ENCODE results near the gene USP17L17.
"Not testable (repeated sequence)": the region's sequence is repeated elsewhere in the genome, so short reads cannot be mapped to it uniquely, and the experiment has no call there.

USP17L17 gene, protein sequence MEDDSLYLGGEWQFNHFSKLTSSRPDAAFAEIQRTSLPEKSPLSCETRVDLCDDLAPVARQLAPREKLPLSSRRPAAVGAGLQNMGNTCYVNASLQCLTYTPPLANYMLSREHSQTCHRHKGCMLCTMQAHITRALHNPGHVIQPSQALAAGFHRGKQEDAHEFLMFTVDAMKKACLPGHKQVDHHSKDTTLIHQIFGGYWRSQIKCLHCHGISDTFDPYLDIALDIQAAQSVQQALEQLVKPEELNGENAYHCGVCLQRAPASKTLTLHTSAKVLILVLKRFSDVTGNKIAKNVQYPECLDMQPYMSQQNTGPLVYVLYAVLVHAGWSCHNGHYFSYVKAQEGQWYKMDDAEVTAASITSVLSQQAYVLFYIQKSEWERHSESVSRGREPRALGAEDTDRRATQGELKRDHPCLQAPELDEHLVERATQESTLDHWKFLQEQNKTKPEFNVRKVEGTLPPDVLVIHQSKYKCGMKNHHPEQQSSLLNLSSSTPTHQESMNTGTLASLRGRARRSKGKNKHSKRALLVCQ

GRCh38 chr4:9243579-9243978 lies at the start of gene USP17L17:
TSS of gene USP17L17 (plus strand) at chr4:9243879. CDS start at chr4:9243879, 0 bp downstream.
- DNase-seq: not testable (repeated sequence)

GRCh38 chr4:9210357-9210756 lies 33.3 kb upstream of the USP17L17 start, which contains the start of gene USP17L10:
TSS of gene USP17L10 (plus strand) at chr4:9210657. CDS start at chr4:9210657, 0 bp downstream.
- not testable (repeated sequence) for DNase-seq

DNA sequence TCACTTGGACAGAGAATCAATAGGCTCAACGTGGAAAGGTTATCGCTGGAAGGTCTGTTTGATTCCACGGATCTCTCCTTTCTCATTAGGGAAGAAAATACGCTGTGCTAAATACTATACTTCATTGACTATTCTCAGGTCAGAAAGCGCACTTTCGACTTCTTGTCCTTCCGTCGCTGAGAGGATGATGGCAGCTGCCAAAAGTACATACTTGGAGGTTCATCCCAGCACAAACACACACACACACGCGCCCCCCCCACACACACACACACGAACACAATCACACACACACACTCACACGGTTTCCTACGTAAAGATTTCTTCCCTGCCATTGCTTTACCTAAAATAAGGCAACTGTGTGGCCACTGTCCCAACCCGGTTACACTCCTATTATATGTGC lies 29.0 kb upstream of the USP17L17 start:
- not testable (repeated sequence) for DNase-seq

- not testable (repeated sequence) for DNase-seq
These were observed 28.6 kb upstream of the USP17L17 start, which contains the start of gene USP17L11 for GRCh38 chr4:9215105-9215504. TSS of gene USP17L11 (plus strand) at chr4:9215405. CDS start at chr4:9215405, 0 bp downstream.

GRCh38 chr4:9219852-9220251 lies 23.8 kb upstream of the USP17L17 start, which contains the start of gene USP17L12:
TSS of gene USP17L12 (plus strand) at chr4:9220152. CDS start at chr4:9220152, 0 bp downstream.
- DNase-seq: not testable (repeated sequence)

DNA sequence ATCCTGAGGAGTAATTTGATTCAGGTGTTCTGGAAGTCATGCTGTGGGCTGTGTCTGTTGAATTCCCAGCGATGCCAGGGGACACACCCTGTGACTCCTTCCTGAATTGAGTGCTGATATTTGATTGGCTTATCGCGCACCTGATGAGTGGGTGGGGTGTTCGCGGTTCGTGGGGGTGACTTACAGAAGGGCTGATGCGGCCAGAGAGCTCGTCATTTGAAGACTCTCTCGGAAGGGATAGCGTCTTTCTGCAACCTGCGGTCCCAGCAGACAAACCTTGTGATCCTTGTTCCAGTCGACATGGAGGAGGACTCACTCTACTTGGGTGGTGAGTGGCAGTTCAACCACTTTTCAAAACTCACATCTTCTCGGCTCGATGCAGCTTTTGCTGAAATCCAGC lies 19.1 kb upstream of the USP17L17 start, which contains the start of gene USP17L13:
Gene USP17L13, plus strand, starts transcription at position 301 of the 400 bp plus-strand sequence. Its CDS starts 0 bp downstream, at position 301.
- not testable (repeated sequence) for DNase-seq

- DNase-seq: not testable (repeated sequence)
These were observed 13.4 kb upstream of the USP17L17 start for GRCh38 chr4:9230249-9230648.

DNA sequence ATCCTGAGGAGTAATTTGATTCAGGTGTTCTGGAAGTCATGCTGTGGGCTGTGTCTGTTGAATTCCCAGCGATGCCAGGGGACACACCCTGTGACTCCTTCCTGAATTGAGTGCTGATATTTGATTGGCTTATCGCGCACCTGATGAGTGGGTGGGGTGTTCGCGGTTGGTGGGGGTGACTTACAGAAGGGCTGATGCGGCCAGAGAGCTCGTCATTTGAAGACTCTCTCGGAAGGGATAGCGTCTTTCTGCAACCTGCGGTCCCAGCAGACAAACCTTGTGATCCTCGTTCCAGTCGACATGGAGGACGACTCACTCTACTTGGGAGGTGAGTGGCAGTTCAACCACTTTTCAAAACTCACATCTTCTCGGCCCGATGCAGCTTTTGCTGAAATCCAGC lies 9.6 kb upstream of the USP17L17 start, which contains the start of gene USP17L15:
Gene USP17L15, plus strand, starts transcription at position 301 of the 400 bp plus-strand sequence. Its CDS starts 0 bp downstream, at position 301.
- DNase-seq: not testable (repeated sequence)

DNA sequence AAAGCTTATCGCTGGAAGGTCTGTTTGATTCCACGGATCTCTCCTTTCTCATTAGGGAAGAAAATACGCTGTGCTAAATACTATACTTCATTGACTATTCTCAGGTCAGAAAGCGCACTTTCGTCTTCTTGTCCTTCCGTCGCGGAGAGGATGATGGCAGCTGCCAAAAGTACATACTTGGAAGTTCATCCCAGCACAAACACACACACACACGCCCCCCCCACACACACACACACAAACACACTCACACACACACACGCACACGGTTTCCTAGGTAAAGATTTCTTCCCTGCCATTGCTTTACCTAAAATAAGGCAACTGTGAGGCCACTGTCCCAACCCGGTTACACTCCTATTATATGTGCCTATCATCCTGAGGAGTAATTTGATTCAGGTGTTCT lies 5.2 kb upstream of the USP17L17 start:
- DNase-seq: not testable (repeated sequence)

- DNase-seq: not testable (repeated sequence)
These were observed 4.4 kb downstream of the USP17L17 start, which contains the start of gene USP17L18 for GRCh38 chr4:9247953-9248680. TSS of gene USP17L18 (plus strand) at chr4:9248630. CDS start at chr4:9248630, 0 bp downstream.

- DNase-seq: not testable (repeated sequence)
These were observed 9.4 kb downstream of the USP17L17 start, which contains the start of gene USP17L19 for GRCh38 chr4:9253078-9253477. TSS of gene USP17L19 (plus strand) at chr4:9253378. CDS start at chr4:9253378, 0 bp downstream.

DNA sequence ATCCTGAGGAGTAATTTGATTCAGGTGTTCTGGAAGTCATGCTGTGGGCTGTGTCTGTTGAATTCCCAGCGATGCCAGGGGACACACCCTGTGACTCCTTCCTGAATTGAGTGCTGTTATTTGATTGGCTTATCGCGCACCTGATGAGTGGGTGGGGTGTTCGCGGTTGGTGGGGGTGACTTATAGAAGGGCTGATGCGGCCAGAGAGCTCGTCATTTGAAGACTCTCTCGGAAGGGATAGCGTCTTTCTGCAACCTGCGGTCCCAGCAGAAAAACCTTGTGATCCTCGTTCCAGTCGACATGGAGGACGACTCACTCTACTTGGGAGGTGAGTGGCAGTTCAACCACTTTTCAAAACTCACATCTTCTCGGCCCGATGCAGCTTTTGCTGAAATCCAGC lies 14.1 kb downstream of the USP17L17 start, which contains the start of gene USP17L20:
Gene USP17L20, plus strand, starts transcription at position 301 of the 400 bp plus-strand sequence. Its CDS starts 0 bp downstream, at position 301.
- DNase-seq: not testable (repeated sequence)

DNA sequence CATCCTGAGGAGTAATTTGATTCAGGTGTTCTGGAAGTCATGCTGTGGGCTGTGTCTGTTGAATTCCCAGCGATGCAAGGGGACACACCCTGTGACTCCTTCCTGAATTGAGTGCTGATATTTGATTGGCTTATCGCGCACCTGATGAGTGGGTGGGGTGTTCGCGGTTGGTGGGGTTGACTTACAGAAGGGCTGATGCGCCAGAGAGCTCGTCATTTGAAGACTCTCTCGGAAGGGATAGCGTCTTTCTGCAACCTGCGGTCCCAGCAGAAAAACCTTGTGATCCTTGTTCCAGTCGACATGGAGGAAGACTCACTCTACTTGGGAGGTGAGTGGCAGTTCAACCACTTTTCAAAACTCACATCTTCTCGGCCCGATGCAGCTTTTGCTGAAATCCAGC lies 18.9 kb downstream of the USP17L17 start, which contains the start of gene USP17L21:
Gene USP17L21, plus strand, starts transcription at position 301 of the 400 bp plus-strand sequence. Its CDS starts 0 bp downstream, at position 301.
- DNase-seq: not testable (repeated sequence)

GRCh38 chr4:9267319-9267718 lies 23.6 kb downstream of the USP17L17 start, which contains the start of gene USP17L22:
TSS of gene USP17L22 (plus strand) at chr4:9267619. CDS start at chr4:9267619, 0 bp downstream.
- DNase-seq: not testable (repeated sequence)

DNA sequence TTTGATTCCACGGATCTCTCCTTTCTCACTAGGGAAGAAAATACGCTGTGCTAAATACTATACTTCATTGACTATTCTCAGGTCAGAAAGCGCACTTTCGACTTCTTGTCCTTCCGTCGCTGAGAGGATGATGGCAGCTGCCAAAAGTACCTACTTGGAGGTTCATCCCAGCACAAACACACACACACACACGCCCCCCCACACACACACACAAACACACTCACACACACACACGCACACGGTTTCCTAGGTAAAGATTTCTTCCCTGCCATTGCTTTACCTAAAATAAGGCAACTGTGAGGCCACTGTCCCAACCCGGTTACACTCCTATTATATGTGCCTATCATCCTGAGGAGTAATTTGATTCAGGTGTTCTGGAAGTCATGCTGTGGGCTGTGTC lies 28.0 kb downstream of the USP17L17 start:
- DNase-seq: not testable (repeated sequence)

Data from CD4-positive, alpha-beta T cell treated with Interleukin-17A for 4 hours (primary cell).